Endothelial cell of hepatic sinusoid (primary cell): Measurements from ENCODE around the gene SPIRE1.

Source experiments
- in situ Hi-C: cut with HindIII; loops from 2 replicates; pipeline ENCODE4 v1.10.0; 2017; ENCODE audit warnings: low sequenced_read_pairs

SPIRE1 gene

GRCh38 chr18:12657684-12658425, at the start of gene SPIRE1:
TSS of gene SPIRE1 (minus strand) at chr18:12658107. CDS start at chr18:12657866, 241 bp downstream.
- in situ Hi-C loops = no loop called here

GRCh38 chr18:12703664-12704063, 45.8 kb upstream of the SPIRE1 start:
- in situ Hi-C loops = no loop called here

- in situ Hi-C loops = no loop called here
These were observed 45.2 kb upstream of the SPIRE1 start for GRCh38 chr18:12703096-12703567.

- in situ Hi-C loops = no loop called here
These were observed 44.6 kb upstream of the SPIRE1 start, which contains the start of the genes CEP76 and PSMG2 for GRCh38 chr18:12702221-12703095. TSS of gene CEP76 (minus strand) at chr18:12702723. CDS start at chr18:12702548, 175 bp downstream. TSS of gene PSMG2 (plus strand) at chr18:12703042. CDS start at chr18:12703108, 66 bp downstream.

GRCh38 chr18:12701161-12701560, 43.3 kb upstream of the SPIRE1 start:
- in situ Hi-C loops = no loop called here

GRCh38 chr18:12699747-12700146, 41.8 kb upstream of the SPIRE1 start:
- in situ Hi-C loops = no loop called here

GRCh38 chr18:12694032-12694431, 36.1 kb upstream of the SPIRE1 start:
- in situ Hi-C loops = no loop called here

GRCh38 chr18:12692206-12692605, 34.3 kb upstream of the SPIRE1 start:
- in situ Hi-C loops = no loop called here

- in situ Hi-C loops = no loop called here
These were observed 31.4 kb upstream of the SPIRE1 start for GRCh38 chr18:12689256-12689850.

- in situ Hi-C loops = no loop called here
These were observed 28.2 kb upstream of the SPIRE1 start for GRCh38 chr18:12686100-12686499.

GRCh38 chr18:12679183-12679786, 21.4 kb upstream of the SPIRE1 start:
- in situ Hi-C loops = no loop called here

- in situ Hi-C loops = no loop called here
These were observed 10.1 kb upstream of the SPIRE1 start for GRCh38 chr18:12668041-12668440.

- in situ Hi-C loops = no loop called here
These were observed 2.1 kb upstream of the SPIRE1 start for GRCh38 chr18:12659904-12660605.

GRCh38 chr18:12658426-12659138, 675 bp upstream of the SPIRE1 start:
- in situ Hi-C loops = no loop called here

- in situ Hi-C loops = no loop called here
These were observed 796 bp downstream of the SPIRE1 start for GRCh38 chr18:12656938-12657683.

GRCh38 chr18:12656605-12656937, 1.3 kb downstream of the SPIRE1 start:
- in situ Hi-C loops = no loop called here

- in situ Hi-C loops = no loop called here
These were observed 2.9 kb downstream of the SPIRE1 start for GRCh38 chr18:12654971-12655370.

GRCh38 chr18:12652861-12653401, 5.0 kb downstream of the SPIRE1 start:
- in situ Hi-C loops = no loop called here

GRCh38 chr18:12651651-12652050, 6.3 kb downstream of the SPIRE1 start:
- in situ Hi-C loops = no loop called here
